Astrocyte of the hippocampus (primary cell): Measurements from ENCODE around the gene KIF26B.

ENCODE experiments used
- DNase-seq: peaks from one replicate; pipeline ENCODE4 v3.0.0; 2011; ENCODE audit warnings: low read depth, low spot score

Gene KIF26B

DNA sequence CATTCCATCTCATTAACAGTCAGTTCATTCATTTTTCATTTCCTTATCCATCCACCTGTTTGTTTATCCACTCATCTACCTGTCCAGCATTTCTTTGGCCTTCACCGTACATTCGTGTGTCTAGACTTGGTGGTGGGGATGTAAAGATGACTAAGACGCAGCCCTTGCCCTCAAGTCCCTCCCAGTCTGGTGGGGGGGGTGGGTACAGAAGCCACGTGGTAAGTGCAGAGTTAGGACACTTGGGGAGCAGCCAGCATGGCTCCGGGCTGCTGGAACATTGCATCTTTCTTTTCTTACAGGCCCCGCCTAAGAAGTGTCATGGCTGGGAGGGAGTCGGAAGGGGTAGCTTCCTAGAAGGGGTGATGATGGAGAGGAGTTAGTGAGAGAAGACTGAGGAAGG lies 17.2 kb downstream of the KIF26B start:
- DNase-seq = no peak

DNA sequence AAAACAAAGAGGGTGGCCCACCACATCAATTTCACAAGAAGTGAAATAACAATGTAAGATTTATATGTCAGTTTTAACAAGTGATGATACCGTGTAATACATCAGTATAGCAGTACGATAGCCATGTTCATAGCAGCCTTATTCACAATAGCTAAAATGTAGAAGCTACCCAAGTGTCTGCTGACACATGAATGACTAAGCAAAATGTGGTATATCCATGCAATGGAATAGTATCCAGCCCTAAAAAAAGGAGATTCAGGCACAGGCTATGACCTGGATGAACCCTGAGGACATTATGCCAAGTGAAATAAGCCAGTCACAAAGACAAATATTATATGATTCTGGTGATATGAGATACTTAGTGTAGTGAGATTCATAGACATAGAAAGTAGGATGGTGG lies 18.0 kb downstream of the KIF26B start:
- no peak for DNase-seq

DNA sequence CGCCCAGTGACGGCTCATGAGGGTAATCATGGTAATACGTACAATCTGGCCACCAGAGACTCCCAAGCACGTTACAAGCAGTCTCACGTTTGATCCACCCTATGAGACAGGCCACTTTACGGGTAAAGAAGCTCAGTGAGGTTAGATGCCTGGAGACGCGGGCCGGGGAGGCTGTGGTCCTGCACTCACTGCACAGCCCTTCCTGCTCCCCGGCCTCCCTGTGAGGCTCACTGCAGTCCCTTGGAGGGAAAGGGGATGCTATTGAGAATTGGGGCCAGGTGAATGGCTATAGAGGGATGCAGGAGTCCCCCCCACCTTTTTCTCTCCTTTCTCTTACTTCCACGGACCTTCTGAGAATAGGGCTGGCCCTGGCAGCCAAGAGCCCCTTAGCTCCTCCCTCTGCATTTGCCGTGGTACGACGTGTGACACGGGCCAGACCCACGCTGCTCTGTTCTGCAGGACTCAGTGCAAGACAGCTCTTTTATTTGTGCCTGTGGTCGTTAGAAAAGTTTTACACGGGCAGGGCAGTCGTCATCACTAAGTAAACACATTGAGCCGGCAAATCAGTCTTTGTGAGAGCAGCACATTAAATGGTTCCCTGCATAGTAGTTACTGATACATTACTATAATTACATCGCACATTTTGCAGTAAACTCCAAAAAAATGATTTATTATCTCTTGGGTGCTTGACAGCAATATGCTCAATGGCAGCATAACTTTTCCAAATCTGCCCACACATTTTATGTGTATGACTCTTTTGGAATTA lies 18.8 kb downstream of the KIF26B start:
- DNase-seq = peak; percentile 20

DNA sequence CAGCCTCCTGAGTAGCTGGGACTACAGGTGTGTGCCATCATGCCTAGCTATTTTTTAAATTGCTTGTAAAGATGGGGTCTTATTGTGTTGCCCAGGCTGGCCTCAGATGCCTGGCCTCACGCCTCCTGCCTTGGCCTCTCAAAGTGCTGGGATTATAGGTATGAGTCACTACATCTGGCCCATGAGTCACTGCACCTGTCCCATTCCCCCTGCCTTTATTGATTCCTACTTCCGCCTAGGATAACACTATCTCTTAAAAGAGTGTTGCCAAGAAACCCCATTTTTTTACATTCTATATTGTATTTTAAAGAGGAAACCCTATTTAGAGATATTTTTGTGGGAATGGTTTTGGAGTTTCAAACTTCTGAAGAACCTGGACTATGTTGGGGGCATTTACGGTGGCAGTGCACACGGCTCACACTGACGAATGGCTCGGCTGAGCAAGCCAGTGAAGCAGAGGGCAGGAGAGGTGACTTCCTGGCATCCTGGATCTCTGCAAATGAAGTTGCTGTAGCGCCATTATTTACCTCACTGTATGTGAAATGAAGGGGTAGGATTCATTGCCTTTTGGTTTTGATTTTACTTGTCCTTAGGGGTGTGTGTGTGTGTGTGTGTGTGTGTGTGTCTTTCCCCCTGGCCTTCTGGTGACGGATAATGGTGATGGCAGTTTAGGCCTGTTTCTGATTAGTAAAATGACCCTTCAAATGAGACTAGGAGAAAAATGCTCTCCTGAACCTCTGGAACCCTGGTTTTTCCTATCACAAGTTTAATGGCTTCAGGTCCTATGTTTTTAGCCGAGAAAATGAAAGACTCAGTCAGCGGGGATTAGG lies 22.5 kb downstream of the KIF26B start:
- no peak for DNase-seq

DNA sequence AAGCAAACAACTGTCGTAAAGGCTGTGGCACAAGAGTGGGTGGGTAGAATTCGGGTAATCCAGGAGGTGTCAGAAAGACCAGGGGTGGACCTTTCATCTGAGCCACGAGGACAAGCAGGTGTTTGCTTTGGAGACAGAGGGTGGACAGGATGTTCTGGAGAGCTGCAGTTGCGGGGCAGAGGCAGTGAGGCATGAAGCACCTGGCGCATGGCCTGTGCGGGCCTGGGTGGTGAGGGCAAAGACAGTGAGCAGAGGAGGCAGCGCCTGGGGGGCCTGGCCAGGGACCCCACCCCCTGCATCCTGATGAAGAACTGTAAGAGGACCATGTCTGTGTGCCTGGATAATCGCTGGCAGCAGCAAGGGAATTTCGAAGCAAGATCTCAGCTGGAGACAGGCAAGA lies 24.9 kb downstream of the KIF26B start:
- DNase-seq = no peak

DNA sequence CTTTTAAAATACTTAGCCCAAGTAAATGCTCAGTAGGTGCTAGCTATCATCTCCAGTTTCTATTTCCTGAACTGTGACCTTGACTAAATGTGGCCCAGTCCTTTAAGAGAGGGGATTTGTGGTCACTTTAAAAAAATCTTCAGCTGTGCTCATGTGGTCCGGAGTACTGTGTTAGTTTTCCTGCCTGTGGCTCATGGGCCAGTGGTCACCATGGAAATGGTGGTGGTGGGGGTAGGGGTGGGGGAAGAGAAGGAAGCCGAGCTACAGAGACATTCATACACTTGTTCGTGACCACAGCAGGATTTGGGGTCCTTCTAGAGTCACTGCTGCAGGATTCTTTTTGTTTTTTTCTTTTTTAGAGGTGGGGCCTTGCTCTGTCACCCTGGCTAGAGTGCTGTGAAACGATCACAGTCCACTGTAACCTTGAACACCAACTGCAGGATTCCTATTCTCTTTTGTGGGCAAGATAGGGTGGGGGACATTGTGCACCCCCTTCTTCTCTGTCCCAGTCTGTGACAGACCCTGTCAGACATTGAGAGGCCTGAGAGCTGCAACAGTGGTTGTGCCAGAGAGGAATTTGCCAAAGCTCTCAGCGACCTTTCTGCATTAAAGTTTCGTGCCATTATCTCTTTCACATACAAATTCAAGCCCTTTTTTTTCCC lies 25.8 kb downstream of the KIF26B start:
- peak; percentile 65 for DNase-seq

DNA sequence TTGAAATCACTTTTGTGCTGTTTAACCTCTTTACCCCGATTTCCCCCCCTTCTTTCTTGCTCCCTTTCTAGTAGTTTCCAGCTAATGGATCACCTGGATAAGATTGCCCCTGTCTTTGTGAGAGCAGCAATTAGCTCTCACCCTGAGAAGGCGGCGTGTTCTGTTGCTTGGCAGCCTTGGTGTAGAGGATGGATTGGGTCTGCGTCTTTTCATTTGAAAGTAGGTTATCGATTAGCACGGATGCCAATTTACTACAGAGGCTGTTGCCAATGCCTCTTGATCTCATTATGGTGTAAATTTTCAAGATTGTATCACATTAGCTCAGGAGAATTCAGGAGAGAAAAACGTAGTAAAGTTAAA lies 26.4 kb downstream of the KIF26B start:
- DNase-seq = no peak

DNA sequence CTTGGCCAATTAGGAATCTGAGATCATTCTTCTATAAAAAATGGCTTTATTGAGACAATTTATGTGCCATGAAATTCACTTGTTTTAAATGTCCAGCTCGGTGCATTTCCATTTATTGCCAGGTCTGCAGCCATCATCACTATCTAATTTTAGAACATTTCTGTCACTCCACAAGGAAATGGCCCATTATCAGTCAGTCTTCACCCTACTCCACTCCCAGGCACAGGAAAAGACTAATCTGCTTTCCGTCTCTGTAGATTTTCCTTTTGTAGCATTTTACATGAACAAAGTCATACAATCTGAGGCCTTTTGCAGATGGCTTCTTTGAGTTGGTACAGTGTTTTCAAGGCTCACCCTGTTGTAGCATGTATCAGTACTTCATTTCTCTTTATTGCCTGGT lies 27.2 kb downstream of the KIF26B start:
- no peak for DNase-seq

DNA sequence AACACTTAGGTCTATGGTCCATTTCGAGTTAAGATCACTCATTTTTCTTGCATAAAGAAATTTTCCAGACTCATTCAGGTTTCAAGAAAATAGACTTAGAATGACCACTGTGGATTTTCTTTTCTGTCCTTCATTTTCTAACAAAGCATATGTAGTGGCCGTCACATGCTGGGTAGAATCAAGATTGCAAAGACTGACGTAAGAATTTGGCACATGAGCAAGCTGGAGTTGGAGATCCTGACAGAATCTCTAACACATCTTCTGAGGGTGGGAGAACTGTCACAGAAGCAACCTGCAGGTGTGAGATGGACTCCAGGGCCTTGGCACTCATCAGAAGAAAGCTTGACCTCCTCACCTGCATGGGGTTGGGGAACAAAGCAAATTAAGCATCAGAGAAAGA lies 28.6 kb downstream of the KIF26B start:
- DNase-seq = no peak

DNA sequence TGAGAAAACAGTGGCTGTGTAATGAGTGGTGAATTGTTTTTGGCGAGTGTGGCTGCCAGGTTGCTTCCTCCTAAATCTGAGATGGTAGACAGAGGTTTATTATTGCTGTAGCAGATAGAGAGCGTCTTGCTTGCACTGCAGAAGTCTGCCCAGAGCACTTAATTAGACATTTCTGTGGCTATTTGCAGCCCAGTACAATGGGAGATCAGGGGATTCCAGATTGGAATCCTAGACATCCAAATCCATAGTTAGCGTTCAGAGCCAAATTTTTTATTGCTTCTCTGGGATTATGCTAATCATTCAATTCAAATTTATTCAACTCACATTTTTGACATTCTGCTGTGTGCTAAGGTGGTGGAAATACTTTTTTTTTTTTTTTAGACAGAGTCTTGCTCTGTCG lies 30.0 kb downstream of the KIF26B start:
- DNase-seq = peak; percentile 17

DNA sequence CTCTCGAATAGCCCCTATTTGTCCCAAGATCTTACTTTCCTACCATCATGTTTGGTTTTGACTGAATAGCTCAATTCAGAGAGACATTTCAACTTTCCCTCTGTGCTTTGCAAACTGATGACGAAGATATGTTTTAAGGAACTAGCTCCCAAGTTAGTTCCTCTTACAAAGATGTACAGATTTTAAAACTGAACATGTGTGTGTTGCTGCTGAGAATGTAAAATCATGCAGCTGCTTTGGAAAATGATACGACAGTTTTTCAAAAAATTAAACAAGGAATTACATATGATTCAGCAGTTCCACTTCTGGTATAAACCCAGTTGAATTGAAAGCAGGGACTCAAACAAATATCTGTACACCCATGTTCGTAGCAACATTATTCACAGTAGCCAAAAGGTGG lies 33.6 kb downstream of the KIF26B start:
- no peak for DNase-seq

DNA sequence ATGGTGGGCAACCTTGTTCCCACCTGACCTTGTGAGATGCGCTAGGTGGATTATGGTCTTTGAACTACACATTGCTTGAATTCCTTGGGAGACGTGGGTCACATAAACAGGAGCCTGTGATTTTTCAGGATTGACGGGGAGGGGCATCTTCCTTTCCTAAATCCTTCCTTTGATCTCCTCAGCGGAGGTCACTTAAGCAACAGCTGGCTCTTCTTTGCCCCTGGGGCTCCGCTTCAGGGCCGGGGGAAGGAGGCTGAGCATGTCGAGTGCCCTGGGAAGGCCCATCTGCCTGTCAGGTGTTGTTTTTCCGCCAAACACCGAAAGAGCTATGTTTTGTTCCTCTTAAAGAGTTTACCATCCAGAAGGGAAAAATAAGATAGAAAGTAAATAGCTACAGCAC lies 40.6 kb downstream of the KIF26B start:
- DNase-seq = no peak

DNA sequence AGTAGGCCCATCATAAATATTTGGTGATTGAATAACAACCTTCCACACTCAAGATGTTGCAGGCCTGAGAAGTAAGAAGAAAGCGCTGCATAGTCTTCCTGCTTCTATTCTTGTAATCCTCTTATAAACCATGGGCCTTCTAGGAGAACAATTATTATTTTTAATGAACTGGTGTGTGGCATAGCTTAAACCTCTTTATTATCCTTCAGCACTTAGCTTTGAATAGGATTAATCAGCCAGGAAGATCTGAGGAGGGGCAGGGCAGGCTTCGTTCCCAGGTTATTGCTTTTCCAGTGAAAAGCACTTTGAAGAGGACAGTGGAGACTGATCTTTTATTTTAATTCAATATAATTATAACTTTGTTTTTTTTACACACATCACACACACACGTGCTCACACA lies 42.3 kb downstream of the KIF26B start:
- no peak for DNase-seq

DNA sequence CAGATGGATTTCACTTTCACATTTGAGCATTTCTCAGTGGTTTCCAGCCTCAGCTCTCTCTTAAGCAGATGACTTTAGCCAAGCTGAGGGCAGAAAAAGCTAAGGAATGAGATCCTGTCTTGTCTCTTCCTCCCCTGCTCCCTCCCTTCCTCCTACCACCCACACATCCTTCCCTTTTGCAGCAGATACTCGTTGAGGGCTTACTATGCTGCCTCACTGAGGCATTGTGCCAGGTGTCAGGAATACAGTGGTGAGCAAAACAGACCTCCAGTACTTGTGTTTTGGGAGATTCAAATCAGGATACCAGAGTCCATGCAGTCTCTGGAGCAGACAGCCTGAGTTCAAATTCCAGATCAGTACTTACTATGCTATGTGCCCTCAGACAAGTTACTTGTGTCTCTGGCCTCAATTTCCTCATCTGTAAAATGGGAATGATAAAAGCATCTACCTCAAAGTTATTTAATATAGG lies 43.2 kb downstream of the KIF26B start:
- DNase-seq = peak; percentile 41

DNA sequence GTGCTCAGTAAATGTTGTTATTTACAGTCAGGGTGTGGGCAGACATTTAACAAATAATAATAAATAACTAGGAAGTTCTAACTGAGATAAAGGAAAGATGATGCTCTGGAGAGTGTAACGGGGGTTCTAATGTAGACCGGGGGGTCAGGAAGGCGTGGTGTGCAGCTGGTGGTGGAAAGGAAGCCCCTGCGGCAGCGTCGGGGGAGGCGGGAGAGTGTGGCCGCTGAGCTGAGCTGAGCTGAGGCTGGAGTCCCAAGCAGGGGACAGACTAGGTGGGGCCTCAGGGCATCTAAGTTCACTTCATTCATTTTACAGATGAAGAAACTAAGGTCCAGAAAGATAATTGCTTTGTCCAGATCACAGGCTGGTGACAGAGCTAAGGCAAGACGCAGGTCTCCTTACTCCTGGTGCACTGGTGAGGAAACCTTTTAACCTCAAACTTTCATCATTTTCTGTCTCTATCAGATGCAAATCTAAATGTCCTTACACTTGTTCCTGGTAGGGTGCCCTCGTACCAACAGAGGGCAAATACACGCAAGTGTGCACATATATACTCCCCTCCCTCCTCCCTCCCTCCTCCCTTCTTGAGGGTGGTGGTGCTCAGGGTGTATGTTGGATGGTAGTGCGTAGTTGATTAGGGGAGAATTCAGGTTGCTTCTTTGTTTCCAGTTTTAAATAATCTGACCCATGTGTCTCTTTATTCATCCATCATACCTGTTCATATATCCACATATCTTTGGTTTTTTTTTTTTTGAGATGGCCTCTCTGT lies 44.1 kb downstream of the KIF26B start:
- no peak for DNase-seq

DNA sequence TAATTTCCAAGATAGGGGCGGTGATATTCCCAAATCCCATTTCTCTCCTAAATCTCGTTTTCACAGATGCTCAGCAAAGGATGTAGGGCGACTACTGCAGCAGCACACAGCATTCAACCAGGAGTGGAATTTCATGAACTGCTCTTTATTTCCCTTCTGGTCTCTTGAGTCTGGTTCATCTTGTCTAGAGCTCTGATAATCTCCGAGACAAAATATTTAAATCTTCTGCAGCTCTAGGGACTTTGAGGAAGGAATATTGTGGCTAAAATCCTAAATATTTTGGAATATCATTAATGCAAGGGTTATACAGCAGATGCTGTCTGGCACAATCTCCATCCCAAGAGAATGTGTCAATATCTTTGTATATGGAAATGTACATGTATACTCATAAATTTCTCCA lies 45.4 kb downstream of the KIF26B start:
- DNase-seq = no peak

DNA sequence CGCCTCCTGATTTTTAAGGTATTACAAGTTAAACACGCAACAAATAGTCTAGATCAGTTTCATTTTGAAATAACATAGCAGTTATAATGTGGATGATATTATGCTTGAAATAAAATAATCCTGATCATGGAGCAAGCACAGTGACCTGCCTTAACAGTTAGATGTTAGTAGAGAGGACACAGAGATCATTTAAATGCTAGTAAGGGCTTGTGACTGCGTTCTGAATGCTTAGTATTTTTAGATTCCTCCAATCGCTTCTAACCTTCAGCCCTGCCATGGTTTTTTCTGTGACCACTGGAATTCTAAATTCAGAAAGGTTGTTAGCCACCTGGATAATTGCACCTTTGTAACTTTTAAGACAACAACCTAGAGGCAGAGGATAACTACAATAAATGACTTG lies 46.4 kb downstream of the KIF26B start:
- no peak for DNase-seq

DNA sequence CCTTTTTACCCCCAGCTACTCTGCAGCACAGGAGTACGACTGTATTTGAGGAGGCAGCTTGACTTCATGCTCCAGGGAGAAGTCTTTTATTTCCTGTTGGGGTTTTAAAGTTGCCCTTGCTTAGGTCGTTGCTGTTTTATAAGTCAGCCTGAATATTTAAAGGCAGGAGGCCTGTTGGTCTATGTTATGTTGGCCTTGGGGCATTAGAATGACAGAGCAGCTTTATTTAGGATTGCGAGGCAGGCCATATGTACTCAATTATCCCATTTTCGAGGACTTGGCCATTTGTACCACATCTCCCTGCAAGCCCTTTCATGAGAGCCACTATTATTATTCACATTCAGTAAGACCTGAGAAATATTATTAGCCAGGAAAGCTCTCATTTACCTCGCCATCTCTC lies 47.0 kb downstream of the KIF26B start:
- no peak for DNase-seq

DNA sequence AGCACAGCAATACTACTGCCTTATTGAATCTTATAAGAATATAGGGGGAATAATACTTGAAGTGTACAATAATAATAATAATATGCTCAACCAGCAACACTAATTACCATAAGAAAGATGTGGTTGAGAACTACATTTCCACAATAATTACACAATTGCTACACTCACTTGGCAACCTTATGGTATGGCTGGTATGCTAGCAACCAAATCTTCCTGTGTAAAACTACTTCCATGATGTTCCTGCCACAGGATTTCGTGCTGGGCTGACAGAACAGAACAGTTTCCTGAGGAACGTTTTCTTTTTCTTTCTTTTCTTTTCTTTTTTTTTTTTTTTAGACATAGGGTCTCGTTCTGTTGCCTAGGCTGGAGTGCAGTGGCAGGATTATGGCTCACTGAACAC lies 50.6 kb downstream of the KIF26B start:
- DNase-seq = no peak

DNA sequence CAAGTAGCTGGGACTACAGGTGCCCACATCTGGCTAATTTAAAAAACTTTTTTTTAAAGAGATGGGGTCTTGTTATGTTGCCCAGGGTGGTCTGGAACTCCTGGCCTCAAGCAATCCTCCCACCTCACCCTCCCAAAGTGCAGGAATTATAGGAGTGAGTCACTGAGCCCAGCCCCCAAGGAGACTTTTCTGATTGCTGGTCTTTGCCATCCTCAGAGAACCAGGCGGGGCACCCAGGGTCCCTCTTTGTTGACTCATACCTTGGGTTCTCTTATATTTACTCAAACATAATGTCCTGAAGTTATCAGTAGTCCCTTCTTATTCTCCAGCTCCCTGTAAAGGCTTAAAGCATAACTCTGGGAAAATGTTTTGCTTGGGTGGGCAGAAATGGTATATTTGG lies 51.1 kb downstream of the KIF26B start:
- no peak for DNase-seq

DNA sequence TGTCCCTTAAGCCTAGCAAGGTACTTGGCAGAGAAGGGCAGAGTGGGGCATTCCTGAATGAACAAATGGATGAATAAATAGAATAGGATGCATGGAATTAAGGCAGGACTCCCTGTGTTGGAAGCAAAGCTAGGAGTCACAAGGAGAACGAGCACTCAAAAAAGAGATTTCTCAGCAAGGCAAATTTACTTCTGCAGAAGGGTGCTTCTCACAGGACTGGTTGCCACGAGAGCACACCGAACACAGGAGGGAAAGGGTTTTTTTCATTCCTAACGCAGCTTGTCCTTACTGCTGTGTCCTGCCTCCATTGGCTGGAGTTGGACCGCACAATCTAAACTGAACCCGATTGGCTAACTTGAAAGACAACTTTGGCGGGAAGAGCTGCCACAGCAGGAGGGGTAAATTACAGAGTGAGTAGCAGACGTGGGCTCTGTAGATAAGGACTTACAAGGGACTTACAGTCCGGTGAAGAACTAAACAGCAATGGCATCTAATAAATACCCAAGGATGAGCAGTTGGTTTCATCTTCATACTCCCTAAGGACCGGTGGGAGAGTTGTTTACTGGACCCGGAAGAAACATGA lies 52.4 kb downstream of the KIF26B start:
- DNase-seq = no peak

DNA sequence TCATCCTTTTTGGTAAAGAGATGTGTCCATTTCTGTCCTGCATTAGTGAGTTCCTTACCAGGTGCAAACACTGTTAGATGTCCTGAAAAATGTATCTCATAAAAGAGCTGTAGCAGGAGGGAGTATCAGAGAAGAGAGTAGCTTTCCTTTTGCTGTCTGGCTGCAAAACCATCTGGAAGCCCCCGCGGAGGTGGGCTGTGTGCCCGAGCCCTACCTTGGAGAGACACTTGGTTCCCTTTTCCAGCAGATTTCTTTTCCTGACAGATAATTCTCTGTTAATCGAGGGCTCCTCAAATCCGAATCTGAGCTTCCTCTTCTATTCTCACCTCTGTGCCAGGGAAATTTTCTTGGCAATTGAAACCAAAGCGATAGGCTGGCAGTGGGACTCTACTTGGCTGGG lies 53.0 kb downstream of the KIF26B start:
- DNase-seq = no peak
